Caki2 (cell line): ENCODE measurements around the gene HERC3. TPM values are rescaled to one million over a fixed set of nuclear protein-coding genes. Genes with fewer than 3 reads are reported as not detected.
A peak's percentile ranks its signal among the peaks of the same experiment; 100 is the strongest.
"Not testable (repeated sequence)": the region's sequence is repeated elsewhere in the genome, so short reads cannot be mapped to it uniquely, and the experiment has no call there.

Source experiments
- DNase-seq: peaks from one replicate; pipeline ENCODE4 v3.0.0-alpha.2; 2015; ENCODE audit warnings: low read depth
- in situ Hi-C: cut with HindIII; loops from 2 replicates; pipeline ENCODE4 v1.10.0; 2016; ENCODE audit warnings: low sequenced_read_pairs, low pct_unique_long_range_greater_than_20kb, mixed read lengths
- total RNA-seq: library from RNA; depleted of rRNA; stranded (reverse); fragments of >200 nt; shearing (Covaris generic); gene quantifications from 2 replicates; pipeline ENCODE4 v1.2.3, GENCODE V29; 2014; ENCODE audit warnings: low replicate concordance

Gene HERC3
- total RNA-seq, 1 experiment from 2014 or later, result 2.3 TPM

- DNase-seq, result no peak
- in situ Hi-C loops, result no loop called here
These were observed 12.8 kb downstream of the HERC3 start for GRCh38 chr4:88604978-88605678.

GRCh38 chr4:88605736-88606135 lies 13.5 kb downstream of the HERC3 start:
- in situ Hi-C loops, result no loop called here
- no peak for DNase-seq

GRCh38 chr4:88606832-88607231 lies 14.6 kb downstream of the HERC3 start:
- DNase-seq, result no peak
- in situ Hi-C loops, result no loop called here

GRCh38 chr4:88609387-88609786 lies 17.1 kb downstream of the HERC3 start:
- in situ Hi-C loops, result no loop called here
- no peak for DNase-seq

- in situ Hi-C loops, DNase-seq: not testable (repeated sequence)
These were observed 17.5 kb downstream of the HERC3 start for GRCh38 chr4:88609794-88610193.

- DNase-seq, result peak; percentile 43
- in situ Hi-C loops, result no loop called here
These were observed 18.5 kb downstream of the HERC3 start for GRCh38 chr4:88610771-88611170.

- no peak for DNase-seq
- in situ Hi-C loops, result no loop called here
These were observed 21.2 kb downstream of the HERC3 start for GRCh38 chr4:88613417-88613875.

GRCh38 chr4:88614058-88614457 lies 21.8 kb downstream of the HERC3 start:
- no peak for DNase-seq
- in situ Hi-C loops, result no loop called here

- DNase-seq, result no peak
- in situ Hi-C loops, result no loop called here
These were observed 24.2 kb downstream of the HERC3 start for GRCh38 chr4:88616275-88617150.

- no peak for DNase-seq
- in situ Hi-C loops, result no loop called here
These were observed 26.7 kb downstream of the HERC3 start for GRCh38 chr4:88618782-88619485.

- in situ Hi-C loops, result no loop called here
- no peak for DNase-seq
These were observed 27.7 kb downstream of the HERC3 start for GRCh38 chr4:88619971-88620370.

- in situ Hi-C loops, result no loop called here
- DNase-seq, result no peak
These were observed 29.6 kb downstream of the HERC3 start for GRCh38 chr4:88621763-88622327.

- DNase-seq, result peak; percentile 33
- in situ Hi-C loops, result no loop called here
These were observed 30.8 kb downstream of the HERC3 start for GRCh38 chr4:88623097-88623496.

- no peak for DNase-seq
- in situ Hi-C loops, result no loop called here
These were observed 36.5 kb downstream of the HERC3 start for GRCh38 chr4:88628746-88629145.

- in situ Hi-C loops, result no loop called here
- no peak for DNase-seq
These were observed 37.5 kb downstream of the HERC3 start for GRCh38 chr4:88629826-88630225.

GRCh38 chr4:88630756-88631155 lies 38.5 kb downstream of the HERC3 start:
- in situ Hi-C loops, result no loop called here
- no peak for DNase-seq

GRCh38 chr4:88643932-88644331 lies 51.7 kb downstream of the HERC3 start:
- no peak for DNase-seq
- in situ Hi-C loops, result no loop called here

GRCh38 chr4:88645994-88646393 lies 53.7 kb downstream of the HERC3 start:
- no peak for DNase-seq
- in situ Hi-C loops, result no loop called here
